ENCODE measurements around the gene SIKE1. TPM values are rescaled to one million over a fixed set of nuclear protein-coding genes. Genes with fewer than 3 reads are reported as not detected.
"Not testable (repeated sequence)": the region's sequence is repeated elsewhere in the genome, so short reads cannot be mapped to it uniquely, and the experiment has no call there.

SIKE1 gene
- polyA plus RNA-seq (2013, experiment 1 of 2) = 37.8 TPM
- 45.8 TPM for polyA plus RNA-seq (2013, experiment 2 of 2)

DNA sequence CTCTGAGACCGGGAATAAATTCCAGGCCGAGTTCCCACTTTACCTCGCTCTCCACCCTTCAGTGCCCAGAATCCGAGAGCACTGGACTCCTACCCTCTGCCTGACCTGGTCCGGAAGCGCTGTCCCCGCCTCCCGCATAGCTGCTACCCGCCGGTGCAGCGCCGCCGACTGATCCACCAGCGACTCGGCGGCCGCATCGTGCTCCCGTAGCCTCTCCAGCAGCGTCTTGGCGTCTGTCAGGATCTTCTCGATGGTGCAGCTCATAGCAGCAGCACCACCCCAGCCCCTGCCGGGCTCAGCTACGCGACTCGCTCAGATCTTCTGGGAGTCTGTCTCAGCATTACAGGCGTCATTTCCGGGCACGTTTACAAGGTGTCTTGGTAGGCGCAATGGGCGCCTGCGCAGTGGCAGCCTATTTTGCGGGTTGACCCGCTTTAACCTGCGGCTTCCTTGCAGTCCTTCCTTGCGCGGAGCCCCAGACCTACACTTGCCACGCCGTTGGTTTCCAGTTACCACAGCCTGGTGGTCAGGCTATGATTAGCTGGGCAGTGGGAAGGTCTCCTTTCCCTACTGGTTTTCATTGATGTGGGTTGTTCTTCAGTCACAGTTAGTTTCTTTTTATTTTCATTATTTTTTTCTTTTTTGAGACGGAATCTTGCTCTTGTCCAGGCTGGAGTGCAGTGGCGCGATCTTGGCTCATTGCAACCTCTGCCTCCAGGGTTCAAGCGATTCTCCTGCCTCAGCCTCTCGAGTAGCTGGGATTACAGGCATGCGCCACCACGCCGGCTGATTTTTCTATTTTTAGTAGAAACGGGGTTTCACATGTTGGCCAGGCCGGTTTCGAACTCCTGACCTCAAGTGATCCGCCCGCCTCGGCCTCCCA, at the start of gene SIKE1:
Gene SIKE1 (minus strand): TSS at position 342 of the 883 bp plus-strand sequence. CDS start 78 bp downstream, at position 264.
- Histone ChIP-seq H3K36me3 (ENCODE audit: insufficient read depth, low read length) (peaks cover 32% of the 10 kb centered on the region), H3K9ac (ENCODE audit: low read depth, low read length) (peak within 1 kb of the TSS; percentile 81), H3K27ac (ENCODE audit: low read depth, low read length) (peak within 1 kb of the TSS; percentile 85), H3K27me3 (ENCODE audit: insufficient read depth, low read length) (peaks cover 22% of the 10 kb centered on the region), H3K9me3 (ENCODE audit: insufficient read depth, low read depth, low read length) (no peaks in the 10 kb centered on the region), H3K4me3 (ENCODE audit: low read length) (peak within 1 kb of the TSS; percentile 89), H3K4me1 (ENCODE audit: insufficient read depth, low read length) (0 out of 2 replicates have a peak, but pooled peaks cover 6% of the 10 kb centered on the region)
- 24% methylated on average over 53 of the region's 53 CpGs for WGBS

DNA sequence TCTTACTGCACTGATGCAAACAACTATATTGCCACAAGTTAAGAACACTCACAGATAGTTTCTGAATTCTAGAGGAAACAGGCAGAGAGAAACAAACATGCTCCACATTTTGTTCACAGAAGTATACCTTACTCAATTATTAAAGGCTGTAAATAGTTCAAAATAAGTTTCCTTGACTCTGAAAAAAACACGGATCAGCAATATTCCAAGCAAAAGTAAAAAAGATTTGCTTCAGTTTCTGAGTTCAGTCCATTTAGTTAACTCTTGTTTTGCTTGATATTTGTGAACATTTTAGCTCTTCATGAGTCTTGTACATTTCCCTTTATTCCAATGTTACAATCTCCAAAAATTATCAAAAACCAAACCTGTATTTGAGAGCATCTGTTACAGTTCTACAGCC, 49.6 kb upstream of the SIKE1 start:
- H3K9ac ChIP-seq (ENCODE audit: low read depth, low read length); H3K27me3 ChIP-seq (ENCODE audit: insufficient read depth, low read length); H3K4me3 ChIP-seq (ENCODE audit: low read length); H3K27ac ChIP-seq (ENCODE audit: low read depth, low read length); H3K36me3 ChIP-seq (ENCODE audit: insufficient read depth, low read length); H3K4me1 ChIP-seq (ENCODE audit: insufficient read depth, low read length): not testable (repeated sequence)
- WGBS = 95% methylated on average over 1 of the region's 1 CpG
- peaks cover 11% of the 10 kb centered on the region; the same call in 1 of the 2 replicates for H3K9me3 ChIP-seq (ENCODE audit: insufficient read depth, low read depth, low read length)

DNA sequence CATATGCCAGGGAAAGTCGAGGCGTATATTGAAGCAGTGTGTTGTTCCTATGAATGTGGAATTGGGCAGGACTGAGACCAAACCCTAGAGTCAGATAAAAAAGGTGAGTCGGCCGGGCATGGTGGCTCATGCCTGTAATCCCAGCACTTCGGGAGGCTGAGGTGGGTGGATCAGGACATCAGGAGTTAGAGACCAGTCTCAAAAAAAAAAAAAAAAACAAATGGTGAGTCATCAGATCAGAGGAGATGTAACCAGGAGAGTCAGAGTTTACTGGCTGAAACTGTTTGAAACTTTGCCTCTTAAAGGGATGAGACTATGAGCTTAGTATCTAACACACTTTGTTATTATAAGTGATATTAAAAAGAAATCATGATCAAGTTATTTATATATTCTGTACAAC, 47.8 kb upstream of the SIKE1 start:
- Histone ChIP-seq H3K36me3 (ENCODE audit: insufficient read depth, low read length) (no peaks in the 10 kb centered on the region), H3K27ac (ENCODE audit: low read depth, low read length) (no peak overlapping the region), H3K9ac (ENCODE audit: low read depth, low read length) (no peak overlapping the region), H3K4me3 (ENCODE audit: low read length) (no peak overlapping the region), H3K27me3 (ENCODE audit: insufficient read depth, low read length) (no peaks in the 10 kb centered on the region), H3K4me1 (ENCODE audit: insufficient read depth, low read length) (0 out of 2 replicates have a peak, but pooled peaks cover 6% of the 10 kb centered on the region), H3K9me3 (ENCODE audit: insufficient read depth, low read depth, low read length) (peaks cover 18% of the 10 kb centered on the region)
- 76% methylated on average over 5 of the region's 5 CpGs for WGBS

GRCh38 chr1:114821978-114822377, 41.5 kb upstream of the SIKE1 start:
- H3K9ac ChIP-seq (ENCODE audit: low read depth, low read length) = no peak overlapping the region
- no peaks in the 10 kb centered on the region for H3K27me3 ChIP-seq (ENCODE audit: insufficient read depth, low read length)
- no peak overlapping the region for H3K4me3 ChIP-seq (ENCODE audit: low read length)
- H3K27ac ChIP-seq (ENCODE audit: low read depth, low read length) = no peak overlapping the region
- H3K36me3 ChIP-seq (ENCODE audit: insufficient read depth, low read length) = no peaks in the 10 kb centered on the region
- H3K9me3 ChIP-seq (ENCODE audit: insufficient read depth, low read depth, low read length) = peaks cover 46% of the 10 kb centered on the region
- H3K4me1 ChIP-seq (ENCODE audit: insufficient read depth, low read length) = no peaks in the 10 kb centered on the region

DNA sequence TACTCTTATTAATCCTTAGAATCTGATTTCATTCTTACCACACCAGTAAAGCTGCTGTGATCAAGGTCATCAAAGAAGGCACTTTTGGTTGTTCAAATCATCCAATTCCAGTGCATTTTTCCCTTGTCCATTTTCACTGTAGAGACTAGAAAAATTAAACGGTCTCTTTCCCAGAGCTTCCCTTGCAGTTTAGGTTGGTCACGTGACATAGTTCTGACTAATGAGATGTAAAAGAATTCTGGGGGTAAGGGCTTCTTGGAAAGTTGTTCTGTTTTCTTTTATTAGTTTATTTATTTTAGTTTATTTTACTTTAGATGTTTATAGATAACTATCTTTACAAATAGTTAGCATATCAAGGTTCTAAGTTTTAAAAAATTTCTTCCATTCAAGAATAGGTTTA, 39.9 kb upstream of the SIKE1 start:
- Histone ChIP-seq H3K4me3 (ENCODE audit: low read length) (no peak overlapping the region), H3K27me3 (ENCODE audit: insufficient read depth, low read length) (no peaks in the 10 kb centered on the region), H3K27ac (ENCODE audit: low read depth, low read length) (no peak overlapping the region), H3K9me3 (ENCODE audit: insufficient read depth, low read depth, low read length) (peaks cover 39% of the 10 kb centered on the region), H3K4me1 (ENCODE audit: insufficient read depth, low read length) (no peaks in the 10 kb centered on the region), H3K9ac (ENCODE audit: low read depth, low read length) (no peak overlapping the region), H3K36me3 (ENCODE audit: insufficient read depth, low read length) (no peaks in the 10 kb centered on the region)
- 100% methylated on average over 2 of the region's 2 CpGs for WGBS

- WGBS = 89% methylated on average over 2 of the region's 3 CpGs
- Histone ChIP-seq H3K4me3 (ENCODE audit: low read length) (no peak overlapping the region), H3K27ac (ENCODE audit: low read depth, low read length) (no peak overlapping the region), H3K9ac (ENCODE audit: low read depth, low read length) (no peak overlapping the region), H3K4me1 (ENCODE audit: insufficient read depth, low read length) (no peaks in the 10 kb centered on the region), H3K36me3 (ENCODE audit: insufficient read depth, low read length) (no peaks in the 10 kb centered on the region), H3K27me3 (ENCODE audit: insufficient read depth, low read length) (no peaks in the 10 kb centered on the region), H3K9me3 (ENCODE audit: insufficient read depth, low read depth, low read length) (peaks cover 34% of the 10 kb centered on the region)
Observed at GRCh38 chr1:114819869-114820268, 39.4 kb upstream of the SIKE1 start.

DNA sequence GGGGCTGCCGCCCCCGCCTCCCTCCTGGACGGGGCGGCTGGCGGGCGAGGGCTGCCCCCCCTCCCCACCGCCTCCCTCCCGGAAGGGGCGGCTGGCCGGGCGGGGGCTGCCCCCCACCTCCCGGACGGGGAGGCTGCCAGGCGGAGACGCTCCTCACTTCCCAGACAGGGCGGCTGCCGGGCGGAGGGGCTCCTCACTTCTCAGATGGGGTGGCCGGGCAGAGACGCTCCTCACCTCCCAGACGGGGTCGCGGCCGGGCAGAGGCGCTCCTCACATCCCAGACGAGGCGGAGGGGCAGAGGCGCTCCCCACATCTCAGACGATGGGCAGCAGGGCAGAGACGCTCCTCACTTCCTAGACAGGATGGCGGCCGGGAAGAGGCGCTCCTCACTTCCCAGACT, 24.0 kb upstream of the SIKE1 start:
- H3K27ac ChIP-seq (ENCODE audit: low read depth, low read length); H3K27me3 ChIP-seq (ENCODE audit: insufficient read depth, low read length); H3K36me3 ChIP-seq (ENCODE audit: insufficient read depth, low read length); H3K9ac ChIP-seq (ENCODE audit: low read depth, low read length); H3K9me3 ChIP-seq (ENCODE audit: insufficient read depth, low read depth, low read length); H3K4me3 ChIP-seq (ENCODE audit: low read length); H3K4me1 ChIP-seq (ENCODE audit: insufficient read depth, low read length): not testable (repeated sequence)
- 94% methylated on average over 28 of the region's 33 CpGs for WGBS

DNA sequence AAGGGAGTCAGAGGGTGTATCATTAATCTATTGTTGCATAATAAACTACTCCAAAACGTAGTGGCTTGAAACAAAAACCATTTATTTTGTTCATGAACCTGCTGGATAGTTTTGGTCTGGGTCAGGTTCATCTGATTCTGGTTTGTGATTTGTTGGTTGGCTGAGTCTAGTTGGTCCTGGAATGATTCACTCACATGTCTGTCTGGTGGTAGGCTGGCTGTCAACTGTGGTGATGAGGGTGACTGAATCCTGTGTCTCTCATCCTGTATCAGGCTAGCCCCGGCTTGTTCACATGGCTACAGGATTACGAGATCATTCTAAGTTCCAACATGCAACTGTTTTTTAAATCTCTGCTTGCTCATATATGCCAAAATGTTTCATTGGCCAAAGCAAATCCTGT, 22.5 kb upstream of the SIKE1 start:
- 94% methylated on average over 3 of the region's 3 CpGs for WGBS
- H3K9me3 ChIP-seq (ENCODE audit: insufficient read depth, low read depth, low read length) = peaks cover 4% of the 10 kb centered on the region
- no peak overlapping the region for H3K27ac ChIP-seq (ENCODE audit: low read depth, low read length)
- H3K4me3 ChIP-seq (ENCODE audit: low read length) = no peak overlapping the region
- no peaks in the 10 kb centered on the region for H3K36me3 ChIP-seq (ENCODE audit: insufficient read depth, low read length)
- H3K9ac ChIP-seq (ENCODE audit: low read depth, low read length) = no peak overlapping the region
- H3K4me1 ChIP-seq (ENCODE audit: insufficient read depth, low read length) = no peaks in the 10 kb centered on the region
- H3K27me3 ChIP-seq (ENCODE audit: insufficient read depth, low read length) = no peaks in the 10 kb centered on the region

GRCh38 chr1:114794038-114794437, 13.6 kb upstream of the SIKE1 start:
- Histone ChIP-seq H3K9me3 (ENCODE audit: insufficient read depth, low read depth, low read length) (no peaks in the 10 kb centered on the region), H3K9ac (ENCODE audit: low read depth, low read length) (no peak overlapping the region), H3K27ac (ENCODE audit: low read depth, low read length) (no peak overlapping the region), H3K27me3 (ENCODE audit: insufficient read depth, low read length) (no peaks in the 10 kb centered on the region), H3K4me1 (ENCODE audit: insufficient read depth, low read length) (no peaks in the 10 kb centered on the region), H3K4me3 (ENCODE audit: low read length) (no peak overlapping the region), H3K36me3 (ENCODE audit: insufficient read depth, low read length) (no peaks in the 10 kb centered on the region)
- WGBS = 92% methylated on average over 2 of the region's 2 CpGs

GRCh38 chr1:114790581-114790980, 10.1 kb upstream of the SIKE1 start:
- WGBS = 94% methylated on average over 24 of the region's 25 CpGs

GRCh38 chr1:114786440-114786839, 6.0 kb upstream of the SIKE1 start:
- not testable (repeated sequence) for H3K4me3 ChIP-seq (ENCODE audit: low read length); H3K9me3 ChIP-seq (ENCODE audit: insufficient read depth, low read depth, low read length); H3K36me3 ChIP-seq (ENCODE audit: insufficient read depth, low read length); H3K27ac ChIP-seq (ENCODE audit: low read depth, low read length); H3K9ac ChIP-seq (ENCODE audit: low read depth, low read length); H3K4me1 ChIP-seq (ENCODE audit: insufficient read depth, low read length)
- H3K27me3 ChIP-seq (ENCODE audit: insufficient read depth, low read length) = peaks cover 21% of the 10 kb centered on the region
- WGBS = 67% methylated on average over 1 of the region's 1 CpG

More at GRCh38 chr1:114790581-114790980, 10.1 kb upstream of the SIKE1 start:
- not testable (repeated sequence) for H3K4me1 ChIP-seq (ENCODE audit: insufficient read depth, low read length); H3K9me3 ChIP-seq (ENCODE audit: insufficient read depth, low read depth, low read length); H3K36me3 ChIP-seq (ENCODE audit: insufficient read depth, low read length); H3K27me3 ChIP-seq (ENCODE audit: insufficient read depth, low read length); H3K27ac ChIP-seq (ENCODE audit: low read depth, low read length); H3K4me3 ChIP-seq (ENCODE audit: low read length); H3K9ac ChIP-seq (ENCODE audit: low read depth, low read length)

Data from HUES64 (cell line).